Left ventricle myocardium inferior (tissue), 1 donor: Measurements from ENCODE around the gene DGKA. TPM values are rescaled to one million over a fixed set of nuclear protein-coding genes. Genes with fewer than 3 reads are reported as not detected.

Source experiments
- DNase-seq: peaks from one replicate; pipeline ENCODE4 v3.0.0-alpha.2; 2020
- H3K27ac ChIP-seq: fragments of 200-600 bp; replicated peaks from 2 replicates; pipeline ENCODE4 v1.8.0; 2021
- H3K27me3 ChIP-seq: fragments of 200-600 bp; 2 replicates; pipeline ENCODE4 v1.8.0; 2021; ENCODE audit warnings: low read depth
- H3K36me3 ChIP-seq: fragments of 200-600 bp; 2 replicates; pipeline ENCODE4 v1.8.0; 2021
- H3K4me1 ChIP-seq: fragments of 200-600 bp; 2 replicates; pipeline ENCODE4 v1.8.0; 2021
- H3K4me3 ChIP-seq: fragments of 200-600 bp; 2 replicates; pipeline ENCODE4 v1.8.0; 2021; ENCODE audit warnings: mild to moderate bottlenecking, moderate library complexity
- H3K9me3 ChIP-seq: fragments of 200-600 bp; replicated peaks from 2 replicates; pipeline ENCODE4 v1.8.0; 2021
- CTCF ChIP-seq: fragments of 200-600 bp; IDR thresholded peaks from 2 replicates; pipeline ENCODE4 v1.8.0; 2021; ENCODE audit warnings: antibody characterized with exemption, mild to moderate bottlenecking, borderline replicate concordance
- intact Hi-C: fragments of 100-400 bp; cut with micrococcal nuclease; formaldehyde crosslinking; loops from one replicate; pipeline ENCODE4 v1.11.0; 2022
- total RNA-seq: library from RNA; stranded (reverse); fragmentation: NEBNext Ultra II Directional; extraction: Animal tissue kit (Norgen Biotek cat#: 25700); gene quantifications from one replicate; pipeline ENCODE4 v1.2.1, GENCODE V29; 2021
- donor health status: DM: no; HTN: yes; CAD: no; lungs with severe emphysema.

DGKA gene
- total RNA-seq, 1 donor from 2014 or later, result 6.5 TPM

GRCh38 chr12:55901881-55902490, 29.0 kb upstream of the DGKA start:
- Histone ChIP-seq H3K9me3 (no peaks in the 10 kb centered on the region), H3K4me1 (no peaks in the 10 kb centered on the region), H3K4me3 (no peak overlapping the region), H3K27ac (no peak overlapping the region), H3K36me3 (peaks cover 21% of the 10 kb centered on the region), H3K27me3 (no peaks in the 10 kb centered on the region)
- TF ChIP-seq CTCF, result no peak
- intact Hi-C loops, result no loop called here
- no peak for DNase-seq

GRCh38 chr12:55906056-55906455, 24.9 kb upstream of the DGKA start:
- peaks cover 21% of the 10 kb centered on the region for H3K36me3 ChIP-seq
- peaks cover 17% of the 10 kb centered on the region for H3K4me1 ChIP-seq
- no peak for TF ChIP-seq CTCF
- H3K4me3 ChIP-seq, result no peak overlapping the region
- no peak for DNase-seq
- intact Hi-C loops, result no loop called here
- no peaks in the 10 kb centered on the region for H3K9me3 ChIP-seq
- H3K27me3 ChIP-seq, result no peaks in the 10 kb centered on the region
- no peak overlapping the region for H3K27ac ChIP-seq

- peak overlapping the region; percentile 51 for H3K27ac ChIP-seq
- no peaks in the 10 kb centered on the region for H3K27me3 ChIP-seq
- DNase-seq, result no peak
- H3K36me3 ChIP-seq, result no peaks in the 10 kb centered on the region
- intact Hi-C loops, result no loop called here
- H3K4me1 ChIP-seq, result peaks cover 29% of the 10 kb centered on the region
- no peak for TF ChIP-seq CTCF
- no peak overlapping the region for H3K4me3 ChIP-seq
- H3K9me3 ChIP-seq, result no peaks in the 10 kb centered on the region
Measured at GRCh38 chr12:55908726-55909512, 22.0 kb upstream of the DGKA start.

- Histone ChIP-seq H3K27ac (peak overlapping the region; percentile 51), H3K27me3 (no peaks in the 10 kb centered on the region), H3K4me1 (peaks cover 29% of the 10 kb centered on the region), H3K9me3 (no peaks in the 10 kb centered on the region), H3K4me3 (no peak overlapping the region), H3K36me3 (no peaks in the 10 kb centered on the region)
- intact Hi-C loops, result no loop called here
- no peak for DNase-seq
- TF ChIP-seq CTCF, result no peak
Measured at GRCh38 chr12:55909513-55909884, 21.5 kb upstream of the DGKA start.

- Histone ChIP-seq H3K4me3 (no peak overlapping the region), H3K9me3 (no peaks in the 10 kb centered on the region), H3K27me3 (no peaks in the 10 kb centered on the region), H3K36me3 (peaks cover 6% of the 10 kb centered on the region), H3K27ac (peak overlapping the region; percentile 28), H3K4me1 (peaks cover 39% of the 10 kb centered on the region)
- no peak for DNase-seq
- no peak for TF ChIP-seq CTCF
- intact Hi-C loops, result no loop called here
Measured at GRCh38 chr12:55912908-55913307, 18.1 kb upstream of the DGKA start.
